ENCODE results near the gene PLSCR4. TPM values are rescaled to one million over a fixed set of nuclear protein-coding genes. Genes with fewer than 3 reads are reported as not detected.

PLSCR4 gene
- total RNA-seq, 2 experiments from 2014 or later: not detected

DNA sequence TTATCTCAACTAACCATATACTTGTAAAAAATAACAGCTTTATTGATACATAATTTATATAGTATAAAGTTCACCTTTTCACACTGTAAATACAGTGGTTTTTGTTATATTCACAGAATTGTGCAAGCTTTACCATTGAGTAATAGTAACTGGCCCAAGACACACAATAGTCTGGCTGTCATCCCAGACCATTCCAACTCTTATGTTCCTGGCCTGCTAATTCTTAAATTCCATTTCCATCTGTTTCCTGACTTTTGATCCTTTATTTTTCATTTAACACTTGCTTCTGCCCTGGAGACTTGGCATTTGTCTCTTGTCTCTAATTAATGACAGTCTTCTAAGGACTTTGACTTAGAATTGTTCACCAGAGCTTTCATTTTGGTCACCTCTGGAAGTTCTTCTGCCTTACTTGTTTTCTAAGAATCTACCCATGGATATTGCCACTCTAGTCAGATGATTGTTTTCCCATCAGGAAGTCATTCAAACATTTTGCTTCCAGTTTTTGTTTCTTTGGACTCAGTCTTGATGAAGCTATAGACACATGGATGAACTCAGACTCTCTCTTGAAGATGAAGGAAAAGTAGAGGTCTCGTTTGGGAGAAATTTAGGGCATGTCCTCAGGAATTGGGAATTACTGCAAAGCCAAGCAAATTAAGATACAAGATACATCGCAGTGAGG is 27.2 kb upstream of the PLSCR4 start:
- DNase-seq (no peak), ATAC-seq (ENCODE audit: poor library complexity) (no peak)
- no peaks in the 10 kb centered on the region for H3K27me3 ChIP-seq (ENCODE audit: control insufficient read depth in 1 of 2, insufficient read depth in 2 of 2, low read length in 2 of 2)
- ChIA-PET CTCF (no interaction called here), POLR2A (no interaction called here)
- H3K36me3 ChIP-seq (ENCODE audit: insufficient read depth, low read length): no peaks in the 10 kb centered on the region
- Mint-ChIP-seq H3K4me1 (ENCODE audit: low read depth) (no peaks in the 10 kb centered on the region), H3K4me3 (no peak overlapping the region), H3K36me3 (ENCODE audit: low read depth) (no peaks in the 10 kb centered on the region), H3K27me3 (no peaks in the 10 kb centered on the region), H3K9me3 (no peaks in the 10 kb centered on the region), H3K27ac (no peak overlapping the region)
- no peaks in the 10 kb centered on the region for H3K4me1 ChIP-seq (ENCODE audit: insufficient read depth, low read length)
- H3K9me3 ChIP-seq (ENCODE audit: control insufficient read depth in 1 of 2, insufficient read depth in 1 of 2, low read length in 2 of 2): no peaks in the 10 kb centered on the region
- no peak overlapping the region for H3K27ac ChIP-seq (ENCODE audit: low read depth in 1 of 2, low read length in 2 of 2)
- TF ChIP-seq, protein P1, sequence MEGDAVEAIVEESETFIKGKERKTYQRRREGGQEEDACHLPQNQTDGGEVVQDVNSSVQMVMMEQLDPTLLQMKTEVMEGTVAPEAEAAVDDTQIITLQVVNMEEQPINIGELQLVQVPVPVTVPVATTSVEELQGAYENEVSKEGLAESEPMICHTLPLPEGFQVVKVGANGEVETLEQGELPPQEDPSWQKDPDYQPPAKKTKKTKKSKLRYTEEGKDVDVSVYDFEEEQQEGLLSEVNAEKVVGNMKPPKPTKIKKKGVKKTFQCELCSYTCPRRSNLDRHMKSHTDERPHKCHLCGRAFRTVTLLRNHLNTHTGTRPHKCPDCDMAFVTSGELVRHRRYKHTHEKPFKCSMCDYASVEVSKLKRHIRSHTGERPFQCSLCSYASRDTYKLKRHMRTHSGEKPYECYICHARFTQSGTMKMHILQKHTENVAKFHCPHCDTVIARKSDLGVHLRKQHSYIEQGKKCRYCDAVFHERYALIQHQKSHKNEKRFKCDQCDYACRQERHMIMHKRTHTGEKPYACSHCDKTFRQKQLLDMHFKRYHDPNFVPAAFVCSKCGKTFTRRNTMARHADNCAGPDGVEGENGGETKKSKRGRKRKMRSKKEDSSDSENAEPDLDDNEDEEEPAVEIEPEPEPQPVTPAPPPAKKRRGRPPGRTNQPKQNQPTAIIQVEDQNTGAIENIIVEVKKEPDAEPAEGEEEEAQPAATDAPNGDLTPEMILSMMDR (IDR thresholded peaks at IDR 0.05): no peak
- H3K4me3 ChIP-seq (ENCODE audit: low read length): no peak overlapping the region
- intact Hi-C loops (cut with DNase I, micrococcal nuclease): no loop called here

- TF ChIP-seq, protein P1 (IDR thresholded peaks at IDR 0.05): no peak
- CTCF ChIA-PET: no interaction called here
- H3K4me1 Mint-ChIP-seq (ENCODE audit: low read depth): no peaks in the 10 kb centered on the region
- no peak overlapping the region for H3K27ac Mint-ChIP-seq
- Histone ChIP-seq H3K27me3 (ENCODE audit: control insufficient read depth in 1 of 2, insufficient read depth in 2 of 2, low read length in 2 of 2) (no peaks in the 10 kb centered on the region), H3K4me1 (ENCODE audit: insufficient read depth, low read length) (no peaks in the 10 kb centered on the region), H3K36me3 (ENCODE audit: insufficient read depth, low read length) (no peaks in the 10 kb centered on the region), H3K4me3 (ENCODE audit: low read length) (no peak overlapping the region), H3K27ac (ENCODE audit: low read depth in 1 of 2, low read length in 2 of 2) (no peak overlapping the region), H3K9me3 (ENCODE audit: control insufficient read depth in 1 of 2, insufficient read depth in 1 of 2, low read length in 2 of 2) (no peaks in the 10 kb centered on the region)
- intact Hi-C loops (cut with DNase I, micrococcal nuclease): no loop called here
- H3K36me3 Mint-ChIP-seq (ENCODE audit: low read depth): no peaks in the 10 kb centered on the region
- DNase-seq (no peak), ATAC-seq (ENCODE audit: poor library complexity) (no peak)
- H3K9me3 Mint-ChIP-seq: no peaks in the 10 kb centered on the region
- H3K27me3 Mint-ChIP-seq: no peaks in the 10 kb centered on the region
- H3K4me3 Mint-ChIP-seq: no peak overlapping the region
- POLR2A ChIA-PET: no interaction called here
These were observed 24.6 kb upstream of the PLSCR4 start for GRCh38 chr3:146275476-146275875.

DNA sequence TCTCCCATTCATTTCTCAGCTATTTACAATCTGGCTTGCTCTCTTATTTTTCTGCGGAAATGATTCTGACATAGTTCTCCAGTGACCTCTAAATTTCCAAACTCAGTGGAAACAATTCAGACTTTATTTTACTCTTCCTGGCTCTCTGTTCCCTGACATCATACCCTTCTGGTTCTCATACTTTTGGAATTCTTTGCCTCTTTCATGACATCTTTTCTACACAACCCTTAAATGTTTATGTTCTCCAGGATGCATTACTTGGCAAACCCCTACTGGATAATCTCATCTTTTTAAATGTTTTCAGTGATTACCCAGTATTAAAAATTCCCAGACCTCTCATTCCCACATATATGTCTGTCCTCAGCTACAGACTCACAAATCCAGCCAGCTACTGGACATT is 23.9 kb upstream of the PLSCR4 start:
- H3K27ac ChIP-seq (ENCODE audit: low read depth in 1 of 2, low read length in 2 of 2): no peak overlapping the region
- TF ChIP-seq, protein P1 (IDR thresholded peaks at IDR 0.05): no peak
- no peak for DNase-seq
- no peaks in the 10 kb centered on the region for H3K9me3 Mint-ChIP-seq
- no peaks in the 10 kb centered on the region for H3K36me3 Mint-ChIP-seq (ENCODE audit: low read depth)
- no peaks in the 10 kb centered on the region for H3K27me3 Mint-ChIP-seq
- H3K4me1 ChIP-seq (ENCODE audit: insufficient read depth, low read length): no peaks in the 10 kb centered on the region
- no peaks in the 10 kb centered on the region for H3K27me3 ChIP-seq (ENCODE audit: control insufficient read depth in 1 of 2, insufficient read depth in 2 of 2, low read length in 2 of 2)
- no peak overlapping the region for H3K27ac Mint-ChIP-seq
- H3K4me3 ChIP-seq (ENCODE audit: low read length): no peak overlapping the region
- no peaks in the 10 kb centered on the region for H3K4me1 Mint-ChIP-seq (ENCODE audit: low read depth)
- H3K9me3 ChIP-seq (ENCODE audit: control insufficient read depth in 1 of 2, insufficient read depth in 1 of 2, low read length in 2 of 2): no peaks in the 10 kb centered on the region
- CTCF ChIA-PET: no interaction called here
- no peak for ATAC-seq (ENCODE audit: poor library complexity)
- no peaks in the 10 kb centered on the region for H3K36me3 ChIP-seq (ENCODE audit: insufficient read depth, low read length)
- intact Hi-C loops (cut with DNase I, micrococcal nuclease): no loop called here
- POLR2A ChIA-PET: no interaction called here
- no peak overlapping the region for H3K4me3 Mint-ChIP-seq

Data from CD4-positive, alpha-beta T cell (primary cell).